ENCODE data around the gene CNOT3. TPM values are rescaled to one million over a fixed set of nuclear protein-coding genes. Genes with fewer than 3 reads are reported as not detected.
A peak's percentile ranks its signal among the peaks of the same experiment; 100 is the strongest.

CNOT3 gene
- total and polyA plus RNA-seq, 2 experiments from 2014 or later = 39.7 to 47.0 TPM

DNA sequence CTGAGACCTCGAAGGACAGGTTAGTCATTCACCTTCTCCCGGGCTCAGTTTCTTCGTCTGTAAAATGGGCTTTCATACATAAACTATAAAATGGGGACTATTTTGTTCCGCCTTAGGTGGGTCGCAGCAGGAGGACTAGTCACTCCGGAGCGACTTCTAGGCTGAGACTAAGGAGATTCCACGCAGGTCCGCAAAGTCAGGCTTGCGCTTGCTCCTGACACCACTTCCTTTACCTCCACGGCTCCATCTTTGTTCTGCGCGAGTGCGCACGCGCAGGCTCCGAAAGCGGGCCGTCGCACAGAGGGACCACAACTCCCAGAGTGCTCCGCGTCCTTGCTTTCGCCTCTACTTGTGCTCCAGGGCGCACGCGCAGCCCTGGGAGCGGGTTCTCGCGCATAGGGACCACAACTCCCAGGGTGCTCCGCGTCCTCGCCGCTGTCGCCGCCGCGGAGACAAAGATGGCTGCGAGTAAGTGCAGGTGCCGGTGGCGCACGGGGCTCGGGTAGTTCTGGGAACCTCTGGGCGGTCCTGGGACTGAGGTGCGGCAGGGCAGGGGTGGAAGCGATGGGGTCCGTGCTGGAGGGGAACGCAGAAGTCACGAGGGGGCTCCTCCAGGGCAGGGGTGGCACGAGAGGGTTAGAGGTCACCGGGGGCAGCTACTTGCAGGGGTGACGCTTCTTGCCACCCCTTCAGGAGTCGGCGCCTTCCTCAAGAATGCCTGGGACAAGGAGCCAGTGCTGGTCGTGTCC lies 35.0 kb upstream of the CNOT3 start, which contains the start of gene NDUFA3:
NDUFA3 (plus strand) TSS at position 435 of the 749 bp plus-strand sequence; CDS start at position 459, 24 bp downstream.
- H3K9me3 Mint-ChIP-seq = no peaks in the 10 kb centered on the region; the same call in 1 of the 3 replicates
- H3K27me3 Mint-ChIP-seq (ENCODE audit: insufficient read depth, low read depth, poor library complexity) = peaks cover 17% of the 10 kb centered on the region
- peak; percentile 99 for DNase-seq (ENCODE audit: low spot score)
- peak; percentile 95 for ATAC-seq
- peaks cover 22% of the 10 kb centered on the region for H3K79me2 ChIP-seq (replicated peaks; ENCODE audit: insufficient read depth)
- no peaks in the 10 kb centered on the region for H3K9me2 ChIP-seq (ENCODE audit: insufficient read depth)
- H2AFZ ChIP-seq = 0 out of 2 replicates have a peak within 1 kb of the TSS, but pooled peaks have one; percentile 9
- peak within 1 kb of the TSS; percentile 98 for H3K27ac Mint-ChIP-seq
- peaks cover 5% of the 10 kb centered on the region; the same call in 1 of the 2 replicates for H3K27me3 ChIP-seq (ENCODE audit: insufficient read depth)
- H3K4me2 ChIP-seq = peak within 1 kb of the TSS; percentile 99
- H3K36me3 Mint-ChIP-seq (ENCODE audit: low read depth) = peaks cover 24% of the 10 kb centered on the region
- peak within 1 kb of the TSS; percentile 86 for H3K27ac ChIP-seq (ENCODE audit: low read depth)
- no peaks in the 10 kb centered on the region; the same call in 1 of the 2 replicates for H3K36me3 ChIP-seq (ENCODE audit: insufficient read depth)
- peak within 1 kb of the TSS; percentile 73 for H3K4me3 ChIP-seq
- TF ChIP-seq EZH2phosphoT487 (IDR thresholded peaks at IDR 0.05; ENCODE audit: unreplicated experiment) (no peak), JUNB (IDR thresholded peaks at IDR 0.05; ENCODE audit: unreplicated experiment) (no peak), EZH2 (IDR thresholded peaks at IDR 0.05; ENCODE audit: low read depth, unreplicated experiment) (no peak), CTCF (conservative IDR thresholded peaks at IDR 0.05; ENCODE audit: low read depth in 2 of 2) (no peak), ZNF114 (CRISPR knock-in tag; IDR thresholded peaks at IDR 0.05) (no peak), ZNF331 (CRISPR knock-in tag; IDR thresholded peaks at IDR 0.05; ENCODE audit: low read depth) (no peak), CREB1 (CRISPR knock-in tag; IDR thresholded peaks at IDR 0.05; ENCODE audit: low read depth) (peak; percentile 74), STAT1 (IDR thresholded peaks at IDR 0.05; ENCODE audit: unreplicated experiment) (no peak), NANOG (IDR thresholded peaks at IDR 0.05; ENCODE audit: borderline replicate concordance) (no peak), ZNF462 (CRISPR knock-in tag; IDR thresholded peaks at IDR 0.05) (no peak), POLR2AphosphoS5 (IDR thresholded peaks at IDR 0.05; ENCODE audit: low read depth) (peak; percentile 91)
- TF ChIP-seq, protein P1, sequence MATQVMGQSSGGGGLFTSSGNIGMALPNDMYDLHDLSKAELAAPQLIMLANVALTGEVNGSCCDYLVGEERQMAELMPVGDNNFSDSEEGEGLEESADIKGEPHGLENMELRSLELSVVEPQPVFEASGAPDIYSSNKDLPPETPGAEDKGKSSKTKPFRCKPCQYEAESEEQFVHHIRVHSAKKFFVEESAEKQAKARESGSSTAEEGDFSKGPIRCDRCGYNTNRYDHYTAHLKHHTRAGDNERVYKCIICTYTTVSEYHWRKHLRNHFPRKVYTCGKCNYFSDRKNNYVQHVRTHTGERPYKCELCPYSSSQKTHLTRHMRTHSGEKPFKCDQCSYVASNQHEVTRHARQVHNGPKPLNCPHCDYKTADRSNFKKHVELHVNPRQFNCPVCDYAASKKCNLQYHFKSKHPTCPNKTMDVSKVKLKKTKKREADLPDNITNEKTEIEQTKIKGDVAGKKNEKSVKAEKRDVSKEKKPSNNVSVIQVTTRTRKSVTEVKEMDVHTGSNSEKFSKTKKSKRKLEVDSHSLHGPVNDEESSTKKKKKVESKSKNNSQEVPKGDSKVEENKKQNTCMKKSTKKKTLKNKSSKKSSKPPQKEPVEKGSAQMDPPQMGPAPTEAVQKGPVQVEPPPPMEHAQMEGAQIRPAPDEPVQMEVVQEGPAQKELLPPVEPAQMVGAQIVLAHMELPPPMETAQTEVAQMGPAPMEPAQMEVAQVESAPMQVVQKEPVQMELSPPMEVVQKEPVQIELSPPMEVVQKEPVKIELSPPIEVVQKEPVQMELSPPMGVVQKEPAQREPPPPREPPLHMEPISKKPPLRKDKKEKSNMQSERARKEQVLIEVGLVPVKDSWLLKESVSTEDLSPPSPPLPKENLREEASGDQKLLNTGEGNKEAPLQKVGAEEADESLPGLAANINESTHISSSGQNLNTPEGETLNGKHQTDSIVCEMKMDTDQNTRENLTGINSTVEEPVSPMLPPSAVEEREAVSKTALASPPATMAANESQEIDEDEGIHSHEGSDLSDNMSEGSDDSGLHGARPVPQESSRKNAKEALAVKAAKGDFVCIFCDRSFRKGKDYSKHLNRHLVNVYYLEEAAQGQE (IDR thresholded peaks at IDR 0.05; ENCODE audit: unreplicated experiment) = no peak
- TF ChIP-seq, protein P2, sequence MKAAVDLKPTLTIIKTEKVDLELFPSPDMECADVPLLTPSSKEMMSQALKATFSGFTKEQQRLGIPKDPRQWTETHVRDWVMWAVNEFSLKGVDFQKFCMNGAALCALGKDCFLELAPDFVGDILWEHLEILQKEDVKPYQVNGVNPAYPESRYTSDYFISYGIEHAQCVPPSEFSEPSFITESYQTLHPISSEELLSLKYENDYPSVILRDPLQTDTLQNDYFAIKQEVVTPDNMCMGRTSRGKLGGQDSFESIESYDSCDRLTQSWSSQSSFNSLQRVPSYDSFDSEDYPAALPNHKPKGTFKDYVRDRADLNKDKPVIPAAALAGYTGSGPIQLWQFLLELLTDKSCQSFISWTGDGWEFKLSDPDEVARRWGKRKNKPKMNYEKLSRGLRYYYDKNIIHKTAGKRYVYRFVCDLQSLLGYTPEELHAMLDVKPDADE (IDR thresholded peaks at IDR 0.05) = peak; percentile 98
- no peaks in the 10 kb centered on the region for H3F3A ChIP-seq (replicated peaks; ENCODE audit: low read depth)
- H3K4me3 Mint-ChIP-seq = peak within 1 kb of the TSS; percentile 99
- H3K4me1 ChIP-seq (ENCODE audit: insufficient read depth) = peaks cover 5% of the 10 kb centered on the region; the same call in 1 of the 2 replicates
- H3K4me1 Mint-ChIP-seq = peaks cover 10% of the 10 kb centered on the region
- H4K20me1 ChIP-seq (replicated peaks; ENCODE audit: insufficient read depth) = peaks cover 4% of the 10 kb centered on the region; the same call in 1 of the 2 replicates
